GM12873 (cell line): Measurements from ENCODE around the gene VSIG10L.

Experiments
- CTCF ChIP-seq: IDR thresholded peaks from 2 replicates; pipeline ENCODE4 v1.5.1; 2012; ENCODE audit warnings: low read depth, mild to moderate bottlenecking, moderate library complexity, low read length, control low read depth; ENCODE audit not compliant: insufficient read depth; ENCODE audit errors: missing control alignments

VSIG10L gene

DNA sequence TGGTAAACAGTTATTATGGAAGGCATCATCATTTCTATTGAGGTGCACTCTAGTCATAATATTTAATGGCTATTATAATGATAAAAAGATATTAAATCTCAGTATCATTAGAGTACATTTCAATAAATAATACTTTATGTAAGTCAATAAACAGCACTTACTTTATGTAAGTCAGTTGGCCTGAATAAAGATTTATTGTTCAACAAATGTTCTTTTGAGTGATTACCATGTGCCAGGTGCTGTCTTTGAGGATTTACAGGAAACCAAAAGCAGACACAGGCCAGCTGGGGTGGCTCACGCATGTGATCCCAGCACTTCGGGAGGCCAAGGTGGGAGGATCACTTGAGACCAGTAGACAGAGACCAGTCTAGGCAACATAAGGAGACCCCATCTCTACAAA lies 35.5 kb upstream of the VSIG10L start:
- no peak for TF ChIP-seq CTCF

DNA sequence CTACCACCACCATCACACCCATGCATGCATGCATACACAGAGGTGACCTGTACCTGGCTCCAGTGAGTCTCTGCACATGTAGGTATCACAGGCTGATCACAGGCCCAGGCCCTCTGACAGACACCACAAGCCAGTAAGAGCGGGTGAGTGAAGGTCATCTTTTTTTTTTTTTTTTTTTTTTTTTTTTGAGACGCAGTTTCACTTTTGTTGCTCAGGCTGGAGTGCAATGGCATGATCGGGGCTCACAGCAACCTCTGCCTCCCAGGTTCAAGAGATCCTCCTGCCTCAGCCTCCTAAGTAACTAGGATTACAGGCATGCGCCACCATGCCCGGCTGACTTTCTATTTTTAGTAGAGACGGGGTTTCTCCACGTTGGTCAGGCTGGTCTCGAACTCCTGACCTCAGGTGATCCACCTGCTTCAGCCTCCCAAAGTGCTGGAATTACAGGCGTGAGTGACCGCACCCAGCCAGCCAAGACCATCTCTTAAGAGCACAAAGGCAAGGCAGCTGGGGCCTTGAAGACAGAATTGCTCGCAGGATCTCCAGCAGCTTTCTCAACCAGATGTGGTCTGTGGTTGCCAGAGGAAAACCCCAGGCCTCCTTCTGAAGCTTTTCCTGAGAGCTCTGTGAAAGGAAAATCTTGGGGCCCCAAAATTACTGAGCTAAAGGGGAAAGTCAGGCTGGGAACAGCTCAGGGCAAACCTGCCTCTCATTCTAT lies 33.7 kb upstream of the VSIG10L start:
- TF ChIP-seq CTCF: no peak

GRCh38 chr19:51372649-51373504 lies 30.9 kb upstream of the VSIG10L start, which contains the start of gene NKG7:
Gene NKG7 (minus strand): TSS chr19:51372654. CDS start chr19:51372535, 119 bp downstream.
- no peak for TF ChIP-seq CTCF

DNA sequence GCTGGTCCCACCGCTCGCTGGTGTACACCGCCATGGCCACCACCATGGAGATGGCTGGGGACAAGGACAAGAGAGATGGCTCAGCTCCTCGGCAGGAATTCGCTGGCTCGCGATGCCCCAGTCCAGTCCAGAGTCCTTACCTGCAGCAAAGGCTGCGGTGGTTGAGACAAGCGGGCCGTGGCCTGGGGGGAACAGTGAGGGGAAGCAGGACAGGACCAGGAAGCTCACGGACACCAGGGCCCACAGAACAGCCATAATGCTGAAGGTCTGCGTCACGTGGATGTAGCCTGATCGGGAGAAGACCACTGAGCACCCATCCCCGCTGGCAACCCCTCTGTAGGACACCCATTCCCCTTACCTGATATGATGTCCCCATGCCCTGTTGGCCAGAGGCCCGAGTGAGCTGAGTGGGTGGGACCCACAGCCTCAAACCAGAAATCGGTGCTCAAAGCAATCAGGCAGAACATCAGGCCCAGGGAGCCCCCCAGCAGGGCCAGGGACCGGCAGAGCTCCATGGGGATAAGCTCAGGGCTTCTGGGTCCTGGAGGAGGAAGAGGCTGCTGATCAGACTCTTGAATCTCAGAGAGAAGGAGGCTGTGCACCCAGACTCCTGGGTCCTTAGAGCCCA lies 30.2 kb upstream of the VSIG10L start:
- TF ChIP-seq CTCF: no peak

GRCh38 chr19:51371186-51371690 lies 29.3 kb upstream of the VSIG10L start:
- no peak for TF ChIP-seq CTCF

- TF ChIP-seq CTCF: no peak
Observed at GRCh38 chr19:51370230-51370629, 28.3 kb upstream of the VSIG10L start.
